Upper lobe of left lung (tissue), 6 donors: ENCODE results near the gene GET4. TPM values are rescaled to one million over a fixed set of nuclear protein-coding genes. Genes with fewer than 3 reads are reported as not detected.

Experiments
- ATAC-seq, 2 donors: fragments of 200-7000 bp; cut with Tn5 transposase; one replicate each; pipeline ENCODE4 v1.9.1; 2022; ENCODE audit warnings: mild to moderate bottlenecking in 2 of 2, moderate library complexity in 2 of 2; ENCODE audit not compliant: low FRiP score in 2 of 2
- DNase-seq, 2 donors: peaks; one replicate each; pipeline ENCODE4 v3.0.0-alpha.2; 2019 to 2020
- H3K27ac ChIP-seq, 4 donors: fragments of 200-600 bp; sonication (generic); one replicate each; pipeline ENCODE4 v1.5.1; 2016 to 2019
- H3K27me3 ChIP-seq, 4 donors: fragments of 200-600 bp; sonication (generic); one replicate each; pipeline ENCODE4 v1.5.1; 2017 to 2019
- H3K36me3 ChIP-seq, 4 donors: fragments of 200-600 bp; sonication (generic); one replicate each; pipeline ENCODE4 v1.5.1; 2016 to 2019
- H3K4me1 ChIP-seq, 4 donors: fragments of 200-600 bp; sonication (generic); one replicate each; pipeline ENCODE4 v1.5.1; 2018 to 2019
- H3K4me3 ChIP-seq, 4 donors: fragments of 200-600 bp; sonication (generic); one replicate each; pipeline ENCODE4 v1.5.1; 2017 to 2019; ENCODE audit warnings: mild to moderate bottlenecking in 2 of 4, moderate library complexity in 1 of 4
- H3K9me3 ChIP-seq, 4 donors: fragments of 200-600 bp; sonication (generic); one replicate each; pipeline ENCODE4 v1.5.1; 2018 to 2019
- CTCF ChIP-seq, 6 experiments: fragments of 450-650 bp in 4 of 6; fragments of 200-600 bp in 2 of 6; sonication (generic) in 2 of 6; IDR thresholded peaks; one replicate each; pipeline ENCODE4 v1.5.1; 2016 to 2019; ENCODE audit warnings: antibody characterized with exemption in 6 of 6
- EP300 ChIP-seq, 4 donors: sonication (generic); formaldehyde crosslinking; IDR thresholded peaks; one replicate each; pipeline ENCODE4 v1.5.1; 2017; ENCODE audit warnings: antibody characterized with exemption in 4 of 4, control low read depth in 2 of 4
- POLR2A ChIP-seq, 4 donors: fragments of 450-650 bp; IDR thresholded peaks; one replicate each; pipeline ENCODE4 v1.5.1; 2016 to 2017; ENCODE audit warnings: antibody characterized with exemption in 4 of 4, mild to moderate bottlenecking in 2 of 4
- POLR2AphosphoS5 ChIP-seq, 2 donors: sonication (generic); formaldehyde crosslinking; IDR thresholded peaks; one replicate each; pipeline ENCODE4 v1.5.1; 2017; ENCODE audit warnings: antibody characterized with exemption in 2 of 2
- WGBS, 2 donors: methylation state at CpG; one replicate each; pipeline ENCODE4 v1.1.5; 2017 to 2018; 5-methylcytosine and 5-hydroxymethylcytosine counted together
- total RNA-seq, 6 donors: library from RNA; depleted of rRNA in 4 of 6; stranded (reverse); fragments of >200 nt in 4 of 6; gene quantifications; one replicate each; pipeline versions ENCODE4 v1.1.0 to v1.2.1, GENCODE V29; 2016 to 2021
- donor health status: DM: no; HTN: no; CAD: no; lungs with moderate emphysema.
- donor health status: DM: no; HTN: yes; CAD: no; lungs with severe emphysema.

Gene GET4
- total RNA-seq, 6 donors from 2014 or later = 26.0 to 82.6 (median 40.8) TPM

DNA sequence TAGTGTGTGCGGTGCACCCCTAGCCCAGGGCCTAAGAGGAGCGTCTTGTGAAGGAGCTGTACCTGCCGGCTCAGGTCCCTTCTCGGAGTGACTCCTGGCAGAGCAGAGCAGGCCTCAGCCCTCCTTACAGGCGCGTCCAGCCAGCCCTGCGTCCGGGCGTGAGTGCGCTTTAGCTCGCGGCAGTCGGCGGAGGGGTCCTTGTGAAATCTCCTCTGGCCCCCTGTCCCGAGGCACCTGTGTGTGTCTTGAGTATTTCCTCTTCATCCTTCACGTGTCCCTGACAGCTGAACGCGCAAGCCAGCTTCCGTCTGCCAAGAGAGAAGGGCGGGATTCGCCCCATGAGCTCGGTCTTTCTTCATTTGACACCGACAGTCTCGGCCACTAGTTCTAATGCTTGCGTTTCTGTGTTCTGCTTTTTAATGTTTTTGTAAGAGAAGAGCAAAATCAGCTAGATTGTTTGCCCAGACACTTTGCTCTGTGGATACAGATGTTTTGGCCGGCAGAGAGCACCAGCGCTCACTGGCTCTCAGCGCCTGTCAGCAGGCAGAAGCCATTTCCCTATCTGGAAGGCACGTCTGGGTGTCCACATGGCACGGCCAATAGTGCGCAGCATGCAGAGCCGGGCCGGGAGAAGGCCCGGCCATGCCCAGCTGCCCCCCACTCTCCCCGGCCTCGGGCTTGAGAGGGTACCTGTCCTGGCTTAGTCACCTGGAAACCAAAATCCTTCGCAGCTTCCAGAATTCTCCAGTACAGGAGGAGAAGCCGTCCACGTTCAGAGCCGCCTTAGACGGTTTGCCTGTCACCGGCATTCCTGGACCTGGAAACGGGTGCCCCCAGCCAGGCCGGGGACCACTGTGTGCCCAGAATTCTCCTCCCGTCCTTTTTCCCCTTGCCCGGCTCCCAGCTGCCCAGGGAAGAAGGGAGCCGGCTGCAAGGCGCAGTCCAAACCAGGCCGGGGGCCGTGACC lies 7.0 kb downstream of the GET4 start:
- TF ChIP-seq EP300 (IDR thresholded peaks at IDR 0.05) (no peak), POLR2A (IDR thresholded peaks at IDR 0.05) (no peak), CTCF (IDR thresholded peaks at IDR 0.05) (no peak), POLR2AphosphoS5 (IDR thresholded peaks at IDR 0.05) (no peak)
- ATAC-seq (peak in 1 of 2 donors; percentile 2), DNase-seq (peak in 1 of 2 donors; percentile 74)
- Histone ChIP-seq H3K27me3 (no peaks in the 10 kb centered on the region), H3K4me1 (peaks cover 11 to 34% (median 15%) of the 10 kb centered on the region in 4 donors), H3K9me3 (no peaks in the 10 kb centered on the region), H3K27ac (no peak overlapping the region), H3K36me3 (peaks cover 9 to 32% (median 23%) of the 10 kb centered on the region in 4 donors), H3K4me3 (no peak overlapping the region)
- WGBS, 2 donors = 78 to 79% methylated on average over 42 to 49 of the region's 50 CpGs

DNA sequence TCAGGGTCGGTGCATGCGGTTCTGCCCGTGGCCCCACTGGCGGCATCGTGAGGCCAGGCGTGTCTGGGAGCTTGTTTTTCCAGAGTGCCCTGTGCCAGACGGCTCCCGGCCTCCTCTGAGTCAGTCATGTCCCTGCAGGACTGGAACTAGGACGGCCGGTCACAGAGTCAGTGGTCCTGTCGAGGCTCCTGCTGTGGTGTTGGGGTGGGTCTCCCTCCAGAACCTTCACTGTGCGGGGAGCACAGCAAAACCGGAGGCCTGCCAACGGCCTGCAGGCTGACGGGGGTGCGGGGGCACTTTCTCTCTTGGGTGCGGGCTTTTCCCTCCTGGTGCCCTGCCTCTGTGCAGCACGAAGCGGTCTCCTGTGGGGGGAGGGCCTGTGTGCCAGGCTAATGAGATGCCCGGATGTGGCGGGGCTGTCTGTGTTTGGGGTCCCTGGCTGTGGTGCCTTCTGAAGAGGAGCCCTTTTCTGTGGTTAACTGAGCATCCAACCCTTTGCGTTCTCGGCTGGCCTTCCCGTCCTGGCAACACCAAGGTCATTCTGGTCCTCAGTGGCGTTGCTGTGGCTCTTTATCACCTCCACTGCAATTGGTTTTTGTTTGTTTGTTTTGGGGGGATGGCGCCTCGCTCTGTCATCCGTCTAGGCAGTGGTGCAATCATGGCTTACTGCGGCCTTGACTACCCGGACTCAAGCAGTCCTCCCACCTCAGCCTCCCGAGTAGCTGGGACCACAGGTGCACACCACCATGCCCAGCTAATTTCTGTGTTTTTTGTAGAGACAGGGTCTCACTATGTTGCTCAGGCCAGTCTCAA lies 8.0 kb downstream of the GET4 start:
- WGBS, 2 donors = 90 to 92% methylated on average over 17 to 30 of the region's 31 CpGs
- no peak overlapping the region for H3K4me3 ChIP-seq
- no peaks in the 10 kb centered on the region for H3K27me3 ChIP-seq
- no peak overlapping the region for H3K27ac ChIP-seq
- ATAC-seq (no peak), DNase-seq (peak in 1 of 2 donors; percentile 69)
- TF ChIP-seq EP300 (IDR thresholded peaks at IDR 0.05) (no peak), POLR2A (IDR thresholded peaks at IDR 0.05) (no peak), POLR2AphosphoS5 (IDR thresholded peaks at IDR 0.05) (no peak), CTCF (IDR thresholded peaks at IDR 0.05) (no peak)
- peaks cover under 1 to 24% (median 7%) of the 10 kb centered on the region in 4 donors for H3K4me1 ChIP-seq
- H3K36me3 ChIP-seq = peaks cover 13 to 39% (median 32%) of the 10 kb centered on the region in 4 donors
- no peaks in the 10 kb centered on the region for H3K9me3 ChIP-seq

DNA sequence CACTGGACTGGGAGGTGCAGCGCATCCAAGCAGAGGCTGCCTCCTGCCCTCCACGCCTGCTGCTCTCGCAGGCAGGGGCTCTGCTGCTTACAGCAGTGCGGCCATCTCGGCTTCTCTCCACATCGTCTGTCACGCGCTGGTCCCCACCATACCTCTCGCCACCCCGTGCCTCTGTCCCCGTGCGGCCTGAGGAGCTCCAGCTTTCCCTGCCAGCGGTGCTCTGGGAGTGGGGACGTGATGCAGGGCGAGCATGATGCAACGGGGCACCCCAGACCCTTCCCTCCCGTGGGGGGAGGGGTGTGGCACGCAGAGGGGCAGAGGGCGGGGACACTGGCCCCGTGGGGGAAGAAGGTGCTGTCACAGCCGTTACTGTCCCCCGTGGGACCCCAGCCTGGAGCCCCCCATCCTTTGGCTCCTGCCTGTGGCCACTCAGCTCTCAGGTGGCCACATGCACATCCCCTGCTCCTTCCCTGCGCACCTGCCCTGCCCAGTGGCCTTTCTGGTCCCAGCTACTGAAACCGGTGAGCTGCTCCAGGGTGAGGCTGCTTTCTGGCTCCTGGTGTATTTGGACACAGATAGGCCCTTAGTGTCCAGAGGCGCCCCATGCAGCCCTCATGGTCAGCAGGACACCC lies 9.0 kb downstream of the GET4 start:
- Histone ChIP-seq H3K9me3 (no peaks in the 10 kb centered on the region), H3K36me3 (peaks cover 13 to 39% (median 33%) of the 10 kb centered on the region in 4 donors), H3K4me3 (no peak overlapping the region), H3K27me3 (no peaks in the 10 kb centered on the region), H3K27ac (no peak overlapping the region), H3K4me1 (peaks cover 0 to 19% (median 6%) of the 10 kb centered on the region in 4 donors)
- 88 to 90% methylated on average over 23 to 25 of the region's 25 CpGs for WGBS, 2 donors
- TF ChIP-seq POLR2A (IDR thresholded peaks at IDR 0.05) (no peak), POLR2AphosphoS5 (IDR thresholded peaks at IDR 0.05) (no peak), EP300 (IDR thresholded peaks at IDR 0.05) (no peak), CTCF (IDR thresholded peaks at IDR 0.05) (no peak)
- ATAC-seq (no peak), DNase-seq (peak in 1 of 2 donors; percentile 64)

DNA sequence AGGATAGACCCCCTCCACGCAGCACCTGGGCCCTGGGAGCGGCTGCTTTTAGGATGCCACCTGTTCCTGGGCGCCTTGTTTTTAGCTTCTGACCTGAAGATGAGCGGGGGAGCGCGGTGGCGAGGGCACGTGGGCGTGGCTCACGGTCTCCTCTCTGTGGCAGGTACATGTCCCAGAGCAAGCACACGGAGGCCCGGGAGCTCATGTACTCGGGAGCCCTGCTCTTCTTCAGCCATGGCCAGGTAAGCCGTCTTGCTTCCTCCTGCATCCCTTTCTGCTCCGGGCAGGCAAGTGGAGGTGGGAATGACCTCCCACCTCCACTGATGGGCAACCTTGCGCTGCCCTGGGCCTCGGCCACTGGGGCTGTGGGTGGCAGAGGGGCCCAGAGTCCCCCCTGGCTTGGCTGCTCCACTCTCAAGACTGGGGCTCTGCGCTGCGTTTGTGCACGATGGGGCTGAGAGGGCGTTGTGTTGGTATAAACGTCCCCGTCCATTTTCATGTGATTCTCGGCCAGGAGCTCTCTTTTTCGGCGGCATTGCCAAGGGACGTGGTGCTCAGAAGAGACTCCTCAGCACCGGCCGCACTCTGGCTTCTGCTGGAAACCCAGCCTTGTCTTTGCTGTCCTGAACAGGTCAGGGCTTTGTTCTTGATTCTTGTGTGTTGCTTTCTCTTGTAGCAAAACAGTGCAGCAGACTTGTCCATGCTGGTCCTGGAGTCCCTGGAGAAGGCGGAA lies 9.7 kb downstream of the GET4 start:
- peaks cover 18 to 46% (median 39%) of the 10 kb centered on the region in 4 donors for H3K36me3 ChIP-seq
- H3K4me3 ChIP-seq = no peak overlapping the region
- peaks cover 0 to 19% (median 5%) of the 10 kb centered on the region in 4 donors for H3K4me1 ChIP-seq
- no peak for TF ChIP-seq CTCF (IDR thresholded peaks at IDR 0.05)
- no peak for TF ChIP-seq EP300 (IDR thresholded peaks at IDR 0.05)
- TF ChIP-seq POLR2AphosphoS5 (IDR thresholded peaks at IDR 0.05) = no peak
- TF ChIP-seq POLR2A (IDR thresholded peaks at IDR 0.05) = no peak
- WGBS, 2 donors = 91 to 93% methylated on average over 24 to 30 of the region's 30 CpGs
- H3K27me3 ChIP-seq = no peaks in the 10 kb centered on the region
- no peak for ATAC-seq
- H3K27ac ChIP-seq = no peak overlapping the region
- peak in 1 of 2 donors; percentile 73 for DNase-seq
- no peaks in the 10 kb centered on the region for H3K9me3 ChIP-seq
